ENCODE data around the gene ZNF212. TPM values are rescaled to one million over a fixed set of nuclear protein-coding genes. Genes with fewer than 3 reads are reported as not detected.
"Not testable (repeated sequence)": the region's sequence is repeated elsewhere in the genome, so short reads cannot be mapped to it uniquely, and the experiment has no call there.

ZNF212 gene
- total RNA-seq, 4 donors from 2014 or later = 4.8 to 8.8 (median 7.4) TPM

DNA sequence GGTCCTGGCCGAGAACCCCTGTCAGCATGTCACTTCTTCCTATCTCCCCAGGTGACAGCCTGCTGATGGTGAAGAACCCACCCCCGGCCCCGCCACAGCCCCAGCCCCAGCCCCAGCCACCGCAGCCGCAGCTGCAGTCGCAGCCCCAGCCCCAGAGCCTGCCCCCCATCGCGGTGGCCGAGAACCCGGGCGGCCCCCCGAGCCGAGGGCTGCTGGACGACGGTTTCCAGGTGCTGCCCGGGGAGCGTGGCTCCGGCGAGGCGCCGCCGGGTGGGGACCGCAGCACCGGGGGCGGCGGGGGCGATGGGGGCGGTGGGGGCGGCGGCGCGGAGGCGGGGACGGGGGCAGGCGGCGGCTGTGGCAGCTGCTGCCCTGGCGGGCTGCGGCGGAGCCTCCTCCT, 15.7 kb upstream of the ZNF212 start:
- Histone ChIP-seq H3K27me3 (no peaks in the 10 kb centered on the region), H3K4me3 (no peak overlapping the region), H3K9me3 (no peaks in the 10 kb centered on the region), H3K36me3 (peaks cover 47 to 74% (median 70%) of the 10 kb centered on the region in 4 donors), H3K27ac (replicated peaks in 1 of 4) (no peak overlapping the region), H3K4me1 (no peaks in the 10 kb centered on the region)
- 100% methylated on average over 5 of the region's 39 CpGs for WGBS
- no peak for TF ChIP-seq POLR2A (IDR thresholded peaks at IDR 0.05; ENCODE audit: low read depth)
- DNase-seq (ENCODE audit: extremely low spot score) = no peak
- intact Hi-C loops (cut with DNase I) = no loop called here

DNA sequence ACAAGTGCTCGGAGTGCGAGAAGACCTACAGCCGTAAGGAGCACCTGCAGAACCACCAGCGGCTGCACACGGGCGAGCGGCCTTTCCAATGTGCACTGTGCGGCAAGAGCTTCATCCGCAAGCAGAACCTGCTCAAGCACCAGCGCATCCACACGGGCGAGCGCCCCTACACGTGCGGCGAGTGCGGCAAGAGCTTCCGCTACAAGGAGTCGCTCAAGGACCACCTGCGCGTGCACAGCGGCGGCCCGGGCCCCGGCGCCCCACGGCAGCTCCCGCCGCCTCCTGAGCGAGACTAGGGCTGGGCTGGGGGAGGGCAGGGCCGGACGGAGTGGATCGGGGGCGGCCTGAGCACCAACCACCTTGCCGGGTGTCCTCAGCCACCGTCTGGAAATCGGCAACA, 15.1 kb upstream of the ZNF212 start:
- no peak for DNase-seq (ENCODE audit: extremely low spot score)
- Histone ChIP-seq H3K4me1 (no peaks in the 10 kb centered on the region), H3K27ac (replicated peaks in 1 of 4) (no peak overlapping the region), H3K27me3 (no peaks in the 10 kb centered on the region), H3K4me3 (no peak overlapping the region), H3K36me3 (peaks cover 46 to 68% (median 64%) of the 10 kb centered on the region in 4 donors), H3K9me3 (no peaks in the 10 kb centered on the region)
- TF ChIP-seq POLR2AphosphoS5 (IDR thresholded peaks at IDR 0.05) (no peak), POLR2A (IDR thresholded peaks at IDR 0.05; ENCODE audit: low read depth) (no peak), CTCF (IDR thresholded peaks at IDR 0.05) (no peak), EP300 (IDR thresholded peaks at IDR 0.05) (no peak)
- intact Hi-C loops (cut with DNase I) = no loop called here
- WGBS = 98% methylated on average over 6 of the region's 37 CpGs

DNA sequence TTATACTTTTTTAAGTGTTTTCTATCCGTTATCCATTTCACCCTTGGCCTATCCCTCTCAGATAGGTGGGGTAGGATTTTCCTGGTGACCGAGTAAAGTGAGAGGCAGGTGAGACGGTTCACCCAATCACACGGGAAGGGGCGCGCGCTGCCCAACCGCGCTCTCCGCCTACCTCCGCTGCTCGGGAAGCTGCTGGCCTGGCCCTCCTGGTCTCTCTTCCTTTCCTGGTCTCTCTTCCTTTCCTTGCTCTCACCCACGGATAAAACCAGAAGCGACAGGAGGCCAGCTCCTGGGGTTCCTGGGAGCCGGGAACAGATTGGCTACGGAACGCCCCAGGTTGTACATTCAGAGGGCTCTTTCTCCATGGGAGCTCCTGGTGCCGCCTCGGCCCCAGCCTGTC, 14.3 kb upstream of the ZNF212 start:
- H3K4me3 ChIP-seq = no peak overlapping the region
- H3K9me3 ChIP-seq = no peaks in the 10 kb centered on the region
- no peak for TF ChIP-seq EP300 (IDR thresholded peaks at IDR 0.05)
- no peak for TF ChIP-seq POLR2AphosphoS5 (IDR thresholded peaks at IDR 0.05)
- TF ChIP-seq CTCF (IDR thresholded peaks at IDR 0.05) = no peak
- TF ChIP-seq POLR2A (IDR thresholded peaks at IDR 0.05; ENCODE audit: low read depth) = no peak
- no peaks in the 10 kb centered on the region for H3K27me3 ChIP-seq
- no peak for DNase-seq (ENCODE audit: extremely low spot score)
- WGBS = 88% methylated on average over 19 of the region's 19 CpGs
- intact Hi-C loops (cut with DNase I) = no loop called here
- no peaks in the 10 kb centered on the region for H3K4me1 ChIP-seq
- no peak overlapping the region for H3K27ac ChIP-seq (replicated peaks in 1 of 4)
- H3K36me3 ChIP-seq = peaks cover 38 to 60% (median 56%) of the 10 kb centered on the region in 4 donors

DNA sequence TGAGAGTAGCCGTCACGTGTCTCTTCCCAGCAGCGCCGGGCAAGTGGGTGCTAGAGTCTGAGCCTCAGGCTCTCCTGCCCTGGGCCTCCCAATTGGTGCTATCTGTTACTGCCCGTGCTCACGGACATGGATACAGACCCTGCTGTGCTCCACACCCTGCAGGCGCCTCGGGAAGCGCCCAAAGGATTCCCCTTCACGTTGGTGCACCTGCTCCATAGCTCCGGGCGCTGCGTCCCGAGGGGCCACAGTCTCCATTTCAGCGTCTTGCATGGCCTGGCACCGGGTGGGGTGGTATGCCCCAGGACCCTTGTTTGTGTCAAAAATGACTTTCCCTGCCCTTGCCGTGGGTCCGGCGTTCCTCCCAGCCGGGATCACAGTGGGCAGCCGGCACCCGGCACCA, 13.8 kb upstream of the ZNF212 start:
- H3K36me3 ChIP-seq = peaks cover 33 to 55% (median 51%) of the 10 kb centered on the region in 4 donors
- H3K4me3 ChIP-seq = no peak overlapping the region
- no peaks in the 10 kb centered on the region for H3K4me1 ChIP-seq
- no peaks in the 10 kb centered on the region for H3K9me3 ChIP-seq
- 97% methylated on average over 13 of the region's 22 CpGs for WGBS
- no peaks in the 10 kb centered on the region for H3K27me3 ChIP-seq
- TF ChIP-seq CTCF (IDR thresholded peaks at IDR 0.05) (no peak), EP300 (IDR thresholded peaks at IDR 0.05) (no peak), POLR2AphosphoS5 (IDR thresholded peaks at IDR 0.05) (no peak), POLR2A (IDR thresholded peaks at IDR 0.05; ENCODE audit: low read depth) (no peak)
- intact Hi-C loops (cut with DNase I) = no loop called here
- no peak overlapping the region for H3K27ac ChIP-seq (replicated peaks in 1 of 4)
- DNase-seq (ENCODE audit: extremely low spot score) = no peak

DNA sequence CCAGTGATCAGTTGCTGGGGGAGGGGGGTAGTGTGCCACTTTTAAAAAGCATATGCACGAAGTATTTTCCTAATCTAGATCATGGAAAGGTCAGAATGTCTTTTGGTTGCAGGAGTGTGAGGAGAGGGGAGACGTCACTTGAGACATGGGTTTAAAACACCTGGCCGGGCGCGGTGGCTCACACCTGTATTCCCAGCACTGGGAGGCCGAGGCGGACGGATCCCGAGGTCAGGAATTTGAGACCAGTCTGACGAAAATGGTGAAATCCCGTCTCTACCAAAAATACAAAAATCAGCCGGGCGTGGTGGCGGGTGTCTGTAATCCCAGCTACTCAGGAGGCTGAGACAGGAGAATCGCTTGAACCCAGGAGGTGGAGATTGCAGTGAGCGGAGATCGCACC, 13.1 kb upstream of the ZNF212 start:
- H3K4me3 ChIP-seq; DNase-seq (ENCODE audit: extremely low spot score); H3K4me1 ChIP-seq; H3K9me3 ChIP-seq; H3K27me3 ChIP-seq; intact Hi-C loops (cut with DNase I); H3K27ac ChIP-seq (replicated peaks in 1 of 4): not testable (repeated sequence)
- peaks cover 26 to 48% (median 44%) of the 10 kb centered on the region in 4 donors for H3K36me3 ChIP-seq
- WGBS = 91% methylated on average over 17 of the region's 17 CpGs

- TF ChIP-seq CTCF (IDR thresholded peaks at IDR 0.05) (no peak), POLR2A (IDR thresholded peaks at IDR 0.05; ENCODE audit: low read depth) (no peak), EP300 (IDR thresholded peaks at IDR 0.05) (no peak), POLR2AphosphoS5 (IDR thresholded peaks at IDR 0.05) (no peak)
- no peaks in the 10 kb centered on the region for H3K27me3 ChIP-seq
- no peak overlapping the region for H3K4me3 ChIP-seq
- 89% methylated on average over 6 of the region's 6 CpGs for WGBS
- H3K36me3 ChIP-seq = peaks cover 23 to 42% (median 39%) of the 10 kb centered on the region in 4 donors
- no peaks in the 10 kb centered on the region for H3K4me1 ChIP-seq
- no peak overlapping the region for H3K27ac ChIP-seq (replicated peaks in 1 of 4)
- no peak for DNase-seq (ENCODE audit: extremely low spot score)
- intact Hi-C loops (cut with DNase I) = no loop called here
- H3K9me3 ChIP-seq = no peaks in the 10 kb centered on the region
Observed at GRCh38 chr7:149226840-149227494, 12.5 kb upstream of the ZNF212 start.
